ENCODE results near the gene OTUD5.
"Not testable (repeated sequence)": the region's sequence is repeated elsewhere in the genome, so short reads cannot be mapped to it uniquely, and the experiment has no call there.

The OTUD5 gene

GRCh38 chrX:48989483-48989882 is 32.1 kb upstream of the OTUD5 start:
- Histone ChIP-seq H3K4me3 (ENCODE audit: low read length) (no peak overlapping the region), H3K27me3 (replicated peaks; ENCODE audit: control insufficient read depth, insufficient read depth, low read length) (peaks cover 4% of the 10 kb centered on the region), H3K9ac (ENCODE audit: low read length) (no peak overlapping the region), H3K9me3 (ENCODE audit: control insufficient read depth, low read length) (no peaks in the 10 kb centered on the region), H3K36me3 (ENCODE audit: control insufficient read depth, insufficient read depth, low read length, severe bottlenecking) (peaks cover 23% of the 10 kb centered on the region), H3K4me1 (ENCODE audit: control insufficient read depth, insufficient read depth, low read length) (no peaks in the 10 kb centered on the region)
- DNase-seq (ENCODE audit: low read depth), result no peak

DNA sequence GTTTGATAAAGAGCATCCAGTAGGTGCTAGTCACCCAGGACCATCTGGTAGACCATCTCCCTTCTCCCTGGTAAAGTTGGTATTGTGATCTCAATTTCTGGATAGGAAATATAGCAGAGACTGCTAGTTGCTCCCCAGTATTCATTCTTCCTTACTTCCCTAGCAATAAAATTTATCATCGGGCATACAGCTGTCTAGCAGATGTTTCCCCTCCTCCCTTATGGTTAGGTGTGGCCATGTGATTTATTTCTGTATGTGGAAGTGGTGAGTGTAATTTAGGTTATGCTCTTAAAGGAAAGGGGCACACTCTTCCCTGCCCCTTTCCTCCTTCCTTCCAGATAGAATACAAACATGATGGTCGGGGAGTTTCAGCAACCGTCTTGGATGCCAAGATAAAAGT is 26.5 kb upstream of the OTUD5 start:
- Histone ChIP-seq H3K9me3 (ENCODE audit: control insufficient read depth, low read length) (no peaks in the 10 kb centered on the region), H3K9ac (ENCODE audit: low read length) (no peak overlapping the region), H3K4me3 (ENCODE audit: low read length) (no peak overlapping the region), H3K4me1 (ENCODE audit: control insufficient read depth, insufficient read depth, low read length) (no peaks in the 10 kb centered on the region), H3K36me3 (ENCODE audit: control insufficient read depth, insufficient read depth, low read length, severe bottlenecking) (peaks cover 44% of the 10 kb centered on the region), H3K27me3 (replicated peaks; ENCODE audit: control insufficient read depth, insufficient read depth, low read length) (peaks cover 4% of the 10 kb centered on the region)
- DNase-seq (ENCODE audit: low read depth), result no peak

DNA sequence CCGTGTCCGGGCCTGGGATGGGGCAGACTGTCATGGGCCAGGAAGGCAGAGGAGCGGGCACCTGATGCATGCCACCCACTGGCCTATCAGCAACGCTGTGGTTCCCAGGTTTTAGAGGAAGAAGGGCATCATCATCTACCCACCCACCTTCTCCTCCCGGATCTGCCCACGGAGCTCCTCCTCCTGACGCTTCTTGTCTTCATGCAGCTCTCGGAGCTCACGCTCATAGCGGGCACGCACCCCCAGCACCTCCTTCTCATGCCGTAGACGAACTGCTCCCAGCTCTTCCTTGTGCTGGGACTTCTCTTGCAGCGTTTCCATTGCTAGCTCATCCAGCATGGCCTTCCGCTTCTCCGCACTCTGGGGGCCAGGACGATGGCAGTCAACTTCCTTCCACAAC is 25.7 kb upstream of the OTUD5 start:
- Histone ChIP-seq H3K4me1 (ENCODE audit: control insufficient read depth, insufficient read depth, low read length) (no peaks in the 10 kb centered on the region), H3K9me3 (ENCODE audit: control insufficient read depth, low read length) (no peaks in the 10 kb centered on the region), H3K9ac (ENCODE audit: low read length) (no peak overlapping the region), H3K36me3 (ENCODE audit: control insufficient read depth, insufficient read depth, low read length, severe bottlenecking) (peaks cover 44% of the 10 kb centered on the region), H3K27me3 (replicated peaks; ENCODE audit: control insufficient read depth, insufficient read depth, low read length) (peaks cover 4% of the 10 kb centered on the region), H3K4me3 (ENCODE audit: low read length) (no peak overlapping the region)
- no peak for DNase-seq (ENCODE audit: low read depth)

- H3K27me3 ChIP-seq (replicated peaks; ENCODE audit: control insufficient read depth, insufficient read depth, low read length), result peaks cover 4% of the 10 kb centered on the region
- H3K36me3 ChIP-seq (ENCODE audit: control insufficient read depth, insufficient read depth, low read length, severe bottlenecking), result peaks cover 49% of the 10 kb centered on the region
- H3K4me1 ChIP-seq (ENCODE audit: control insufficient read depth, insufficient read depth, low read length), result no peaks in the 10 kb centered on the region
- H3K4me3 ChIP-seq (ENCODE audit: low read length), result no peak overlapping the region
- no peak for DNase-seq (ENCODE audit: low read depth)
- H3K9me3 ChIP-seq (ENCODE audit: control insufficient read depth, low read length), result no peaks in the 10 kb centered on the region
- H3K9ac ChIP-seq (ENCODE audit: low read length), result no peak overlapping the region
These were observed 23.8 kb upstream of the OTUD5 start for GRCh38 chrX:48981178-48981577.

GRCh38 chrX:48980341-48980740 is 22.9 kb upstream of the OTUD5 start:
- not testable (repeated sequence) for DNase-seq (ENCODE audit: low read depth); H3K4me3 ChIP-seq (ENCODE audit: low read length); H3K9ac ChIP-seq (ENCODE audit: low read length); H3K27me3 ChIP-seq (replicated peaks; ENCODE audit: control insufficient read depth, insufficient read depth, low read length); H3K9me3 ChIP-seq (ENCODE audit: control insufficient read depth, low read length); H3K4me1 ChIP-seq (ENCODE audit: control insufficient read depth, insufficient read depth, low read length)
- H3K36me3 ChIP-seq (ENCODE audit: control insufficient read depth, insufficient read depth, low read length, severe bottlenecking), result peaks cover 52% of the 10 kb centered on the region

DNA sequence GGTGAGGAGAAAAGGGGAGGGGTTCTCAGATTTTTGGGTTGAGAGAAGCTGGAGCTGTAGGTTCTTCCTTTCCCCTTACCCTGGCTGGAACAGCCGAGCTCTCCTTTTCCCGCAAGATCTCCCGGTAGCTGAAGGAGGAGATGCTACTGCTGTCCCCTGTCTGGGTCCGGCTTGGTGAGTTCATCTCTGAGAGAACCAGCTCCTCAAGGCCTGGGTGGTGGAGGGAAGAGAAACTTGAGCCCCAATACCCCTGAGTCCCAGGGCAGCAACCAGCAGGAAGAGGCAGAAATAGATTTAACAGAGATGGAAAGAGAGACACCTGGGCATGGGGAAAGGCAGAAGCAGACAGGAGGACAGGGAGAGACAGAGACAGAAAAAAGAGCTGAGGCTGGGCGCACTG is 20.8 kb upstream of the OTUD5 start:
- Histone ChIP-seq H3K4me1 (ENCODE audit: control insufficient read depth, insufficient read depth, low read length) (no peaks in the 10 kb centered on the region), H3K36me3 (ENCODE audit: control insufficient read depth, insufficient read depth, low read length, severe bottlenecking) (peaks cover 50% of the 10 kb centered on the region), H3K9ac (ENCODE audit: low read length) (no peak overlapping the region), H3K9me3 (ENCODE audit: control insufficient read depth, low read length) (no peaks in the 10 kb centered on the region), H3K4me3 (ENCODE audit: low read length) (no peak overlapping the region), H3K27me3 (replicated peaks; ENCODE audit: control insufficient read depth, insufficient read depth, low read length) (no peaks in the 10 kb centered on the region)
- no peak for DNase-seq (ENCODE audit: low read depth)

DNA sequence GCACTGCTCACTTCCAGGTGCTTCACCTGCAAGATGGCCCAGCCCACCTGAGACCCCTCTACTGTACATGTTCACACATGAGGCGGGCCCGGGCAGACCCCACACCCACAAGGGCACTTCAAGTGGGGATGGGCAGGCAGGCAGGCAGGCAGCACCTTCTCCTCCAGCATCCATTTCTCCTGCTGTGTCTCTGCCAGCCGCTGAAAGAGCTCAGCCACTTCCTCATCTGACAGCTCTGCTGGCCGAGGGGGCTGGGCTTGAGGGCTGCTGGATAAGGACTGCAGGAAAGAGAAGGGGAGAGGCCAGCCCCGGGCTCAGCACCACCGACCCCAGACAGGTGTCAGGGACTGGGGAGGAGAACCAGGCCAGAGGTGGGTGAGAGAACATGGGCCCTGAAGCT is 18.7 kb upstream of the OTUD5 start:
- Histone ChIP-seq H3K4me3 (ENCODE audit: low read length) (no peak overlapping the region), H3K9ac (ENCODE audit: low read length) (no peak overlapping the region), H3K36me3 (ENCODE audit: control insufficient read depth, insufficient read depth, low read length, severe bottlenecking) (peaks cover 32% of the 10 kb centered on the region), H3K9me3 (ENCODE audit: control insufficient read depth, low read length) (no peaks in the 10 kb centered on the region), H3K4me1 (ENCODE audit: control insufficient read depth, insufficient read depth, low read length) (no peaks in the 10 kb centered on the region), H3K27me3 (replicated peaks; ENCODE audit: control insufficient read depth, insufficient read depth, low read length) (no peaks in the 10 kb centered on the region)
- no peak for DNase-seq (ENCODE audit: low read depth)

GRCh38 chrX:48975541-48975940 is 18.1 kb upstream of the OTUD5 start:
- no peak for DNase-seq (ENCODE audit: low read depth)
- H3K27me3 ChIP-seq (replicated peaks; ENCODE audit: control insufficient read depth, insufficient read depth, low read length), result no peaks in the 10 kb centered on the region
- H3K9me3 ChIP-seq (ENCODE audit: control insufficient read depth, low read length), result no peaks in the 10 kb centered on the region
- no peaks in the 10 kb centered on the region for H3K4me1 ChIP-seq (ENCODE audit: control insufficient read depth, insufficient read depth, low read length)
- no peak overlapping the region for H3K9ac ChIP-seq (ENCODE audit: low read length)
- peaks cover 28% of the 10 kb centered on the region for H3K36me3 ChIP-seq (ENCODE audit: control insufficient read depth, insufficient read depth, low read length, severe bottlenecking)
- no peak overlapping the region for H3K4me3 ChIP-seq (ENCODE audit: low read length)

GRCh38 chrX:48975041-48975440 is 17.6 kb upstream of the OTUD5 start:
- Histone ChIP-seq H3K4me3 (ENCODE audit: low read length) (no peak overlapping the region), H3K9ac (ENCODE audit: low read length) (no peak overlapping the region), H3K9me3 (ENCODE audit: control insufficient read depth, low read length) (no peaks in the 10 kb centered on the region), H3K4me1 (ENCODE audit: control insufficient read depth, insufficient read depth, low read length) (no peaks in the 10 kb centered on the region), H3K36me3 (ENCODE audit: control insufficient read depth, insufficient read depth, low read length, severe bottlenecking) (peaks cover 24% of the 10 kb centered on the region), H3K27me3 (replicated peaks; ENCODE audit: control insufficient read depth, insufficient read depth, low read length) (no peaks in the 10 kb centered on the region)
- no peak for DNase-seq (ENCODE audit: low read depth)

- H3K9ac ChIP-seq (ENCODE audit: low read length), result no peak overlapping the region
- no peaks in the 10 kb centered on the region for H3K4me1 ChIP-seq (ENCODE audit: control insufficient read depth, insufficient read depth, low read length)
- H3K36me3 ChIP-seq (ENCODE audit: control insufficient read depth, insufficient read depth, low read length, severe bottlenecking), result peaks cover 21% of the 10 kb centered on the region
- H3K4me3 ChIP-seq (ENCODE audit: low read length), result no peak overlapping the region
- no peaks in the 10 kb centered on the region for H3K27me3 ChIP-seq (replicated peaks; ENCODE audit: control insufficient read depth, insufficient read depth, low read length)
- no peak for DNase-seq (ENCODE audit: low read depth)
- no peaks in the 10 kb centered on the region for H3K9me3 ChIP-seq (ENCODE audit: control insufficient read depth, low read length)
These were observed 17.2 kb upstream of the OTUD5 start for GRCh38 chrX:48974574-48974973.

- H3K4me3 ChIP-seq (ENCODE audit: low read length), result no peak overlapping the region
- H3K9ac ChIP-seq (ENCODE audit: low read length), result no peak overlapping the region
- H3K36me3 ChIP-seq (ENCODE audit: control insufficient read depth, insufficient read depth, low read length, severe bottlenecking), result peaks cover 21% of the 10 kb centered on the region
- no peak for DNase-seq (ENCODE audit: low read depth)
- no peaks in the 10 kb centered on the region for H3K4me1 ChIP-seq (ENCODE audit: control insufficient read depth, insufficient read depth, low read length)
- H3K27me3 ChIP-seq (replicated peaks; ENCODE audit: control insufficient read depth, insufficient read depth, low read length), result peaks cover 3% of the 10 kb centered on the region
- no peaks in the 10 kb centered on the region for H3K9me3 ChIP-seq (ENCODE audit: control insufficient read depth, low read length)
These were observed 16.6 kb upstream of the OTUD5 start for GRCh38 chrX:48974033-48974432.

All from adipocyte (in vitro differentiated cells).